ENCODE results near the gene LAD1.

- TF ChIP-seq CTCF (IDR thresholded peaks at IDR 0.05; ENCODE audit: insufficient read depth, low read depth, low read length) (no peak), EZH2 (IDR thresholded peaks at IDR 0.05; ENCODE audit: insufficient read depth, low read length) (no peak)
These were observed 21.9 kb upstream of the LAD1 start for GRCh38 chr1:201421041-201421440.

Measured in astrocyte (in vitro differentiated cells and primary cell).